Measurements from ENCODE around the gene SRRM4. TPM values are rescaled to one million over a fixed set of nuclear protein-coding genes. Genes with fewer than 3 reads are reported as not detected.

SRRM4 gene
- total RNA-seq, 1 experiment from 2014 or later, result 0.02 TPM

- TF ChIP-seq SRF (IDR thresholded peaks at IDR 0.05; ENCODE audit: low read depth) (no peak), POLR2AphosphoS5 (IDR thresholded peaks at IDR 0.05; ENCODE audit: low read depth, low read length) (no peak), ZNF274 (IDR thresholded peaks at IDR 0.05; ENCODE audit: low read depth, low read length) (no peak)
Measured at GRCh38 chr12:119130523-119130922, 149.2 kb downstream of the SRRM4 start (continued).

GRCh38 chr12:119134284-119135072, 153.1 kb downstream of the SRRM4 start:
- intact Hi-C loops (cut with micrococcal nuclease), result no loop called here
- ChIA-PET RAD21 (ENCODE audit: low non-redundant PET in 1 of 2, low total read pairs in 2 of 2, uncharacterized antibody in 2 of 2, unreplicated experiment in 2 of 2) (no interaction called here), CTCF (no interaction called here), POLR2A (no interaction called here)
- Histone ChIP-seq H3K4me2 (ENCODE audit: low read length) (no peak overlapping the region), H3K27me3 (ENCODE audit: insufficient read depth, low read length) (peaks cover 21% of the 10 kb centered on the region), H3K9me2 (ENCODE audit: insufficient read depth) (no peaks in the 10 kb centered on the region), H4K20me1 (ENCODE audit: insufficient read depth) (no peaks in the 10 kb centered on the region), H3K4me1 (ENCODE audit: control insufficient read depth in 1 of 2, insufficient read depth in 2 of 2, low read length in 2 of 2) (no peaks in the 10 kb centered on the region), H3K9ac (ENCODE audit: low read length) (no peak overlapping the region), H3K79me2 (ENCODE audit: insufficient read depth, low read length) (no peaks in the 10 kb centered on the region), H3K4me3 (replicated peaks in 1 of 2; ENCODE audit: low read depth in 1 of 2, low read length in 2 of 2) (no peak overlapping the region), H3K27ac (ENCODE audit: low read depth, low read length) (no peak overlapping the region), H3K9me3 (ENCODE audit: control insufficient read depth in 1 of 2, insufficient read depth in 1 of 2, low read depth in 1 of 2, low read length in 2 of 2) (no peaks in the 10 kb centered on the region), H3K36me3 (ENCODE audit: control insufficient read depth in 1 of 2, insufficient read depth in 2 of 2, low read length in 2 of 2) (no peaks in the 10 kb centered on the region), H2AFZ (ENCODE audit: low read depth, low read length, poor library complexity, severe bottlenecking) (no peak overlapping the region)
- no peak for TF ChIP-seq ZFX (IDR thresholded peaks at IDR 0.05)
- TF ChIP-seq FOSL1 (IDR thresholded peaks at IDR 0.05; ENCODE audit: low read depth), result no peak
- no peak for TF ChIP-seq POLR2A (IDR thresholded peaks at IDR 0.05; ENCODE audit: borderline replicate concordance, extremely low read depth, insufficient read depth, insufficient read length)
- no peak for TF ChIP-seq SP1 (IDR thresholded peaks at IDR 0.05; ENCODE audit: low read depth)
- TF ChIP-seq JUND (IDR thresholded peaks at IDR 0.05), result no peak
- TF ChIP-seq RAD21 (IDR thresholded peaks at IDR 0.05; ENCODE audit: low read depth), result no peak
- no peak for TF ChIP-seq YY1 (IDR thresholded peaks at IDR 0.05; ENCODE audit: extremely low read depth, insufficient replicate concordance, low read depth, low read length)
- TF ChIP-seq EZH2 (IDR thresholded peaks at IDR 0.05), result no peak
- TF ChIP-seq ZBTB33 (IDR thresholded peaks at IDR 0.05; ENCODE audit: extremely low read depth, insufficient replicate concordance, low read length), result no peak
- TF ChIP-seq EZH2phosphoT487 (IDR thresholded peaks at IDR 0.05; ENCODE audit: borderline replicate concordance), result no peak
- TF ChIP-seq MAX (IDR thresholded peaks at IDR 0.05), result no peak
- TF ChIP-seq CBX3 (IDR thresholded peaks at IDR 0.05; ENCODE audit: low read depth), result no peak
- no peak for TF ChIP-seq SIN3A (IDR thresholded peaks at IDR 0.05; ENCODE audit: low read depth)
- DNase-seq (ENCODE audit: low read depth, low spot score) (no peak), ATAC-seq (no peak)
- BruUV-seq (replicated peaks), result no TSS peak

Data from HCT116 (cell line).